ENCODE results near the gene FCRL4.

The FCRL4 gene

DNA sequence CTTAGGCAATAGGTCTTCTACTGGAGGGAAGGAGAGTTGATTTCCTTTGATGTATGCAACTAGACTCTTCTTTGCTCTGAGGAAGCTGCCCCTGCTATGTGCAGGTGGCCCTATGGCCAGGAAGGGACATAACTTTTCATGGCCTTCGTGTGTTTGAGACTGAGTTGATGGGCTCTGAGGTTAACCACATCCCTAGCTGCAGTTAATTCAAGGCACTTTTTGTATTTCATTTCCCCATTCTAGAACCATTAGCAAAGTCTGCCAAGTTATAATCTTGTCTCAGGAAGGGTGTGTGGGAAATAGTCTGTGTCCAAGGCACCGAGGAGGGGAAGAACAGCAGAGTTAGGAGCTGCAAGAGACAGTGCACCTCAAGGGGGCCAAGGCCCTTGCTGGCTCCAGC is 2.5 kb downstream of the FCRL4 start:
- DNase-seq (ENCODE audit: low read depth, low spot score): no peak
- Histone ChIP-seq H3K9me3 (ENCODE audit: control insufficient read depth, insufficient read depth, low read length) (no peaks in the 10 kb centered on the region), H3K36me3 (ENCODE audit: control insufficient read depth, insufficient read depth, low read length) (no peaks in the 10 kb centered on the region), H3K27me3 (ENCODE audit: control insufficient read depth, insufficient read depth, low read length) (no peaks in the 10 kb centered on the region; the same call in 1 of the 2 replicates), H3K27ac (ENCODE audit: low read length) (no peak overlapping the region), H3K4me3 (ENCODE audit: low read length) (no peak overlapping the region), H3K4me1 (ENCODE audit: control insufficient read depth, insufficient read depth, low read length) (no peaks in the 10 kb centered on the region)
- no CpG with 5 or more reads among the region's 2 CpGs for WGBS (ENCODE audit: insufficient coverage, insufficient read length)

GRCh38 chr1:157585984-157586383 is 11.9 kb downstream of the FCRL4 start:
- no peak overlapping the region for H3K27ac ChIP-seq (ENCODE audit: low read length)
- no CpG with 5 or more reads among the region's 4 CpGs for WGBS (ENCODE audit: insufficient coverage, insufficient read length)
- DNase-seq (ENCODE audit: low read depth, low spot score): no peak
- no peak overlapping the region for H3K4me3 ChIP-seq (ENCODE audit: low read length)
- H3K9me3 ChIP-seq (ENCODE audit: control insufficient read depth, insufficient read depth, low read length): no peaks in the 10 kb centered on the region
- H3K4me1 ChIP-seq (ENCODE audit: control insufficient read depth, insufficient read depth, low read length): no peaks in the 10 kb centered on the region
- H3K27me3 ChIP-seq (ENCODE audit: control insufficient read depth, insufficient read depth, low read length): no peaks in the 10 kb centered on the region
- H3K36me3 ChIP-seq (ENCODE audit: control insufficient read depth, insufficient read depth, low read length): no peaks in the 10 kb centered on the region

- H3K27me3 ChIP-seq (ENCODE audit: control insufficient read depth, insufficient read depth, low read length): no peaks in the 10 kb centered on the region
- H3K36me3 ChIP-seq (ENCODE audit: control insufficient read depth, insufficient read depth, low read length): no peaks in the 10 kb centered on the region
- no peaks in the 10 kb centered on the region for H3K9me3 ChIP-seq (ENCODE audit: control insufficient read depth, insufficient read depth, low read length)
- no peak overlapping the region for H3K4me3 ChIP-seq (ENCODE audit: low read length)
- no peak overlapping the region for H3K27ac ChIP-seq (ENCODE audit: low read length)
- no CpG with 5 or more reads among the region's 3 CpGs for WGBS (ENCODE audit: insufficient coverage, insufficient read length)
- no peaks in the 10 kb centered on the region for H3K4me1 ChIP-seq (ENCODE audit: control insufficient read depth, insufficient read depth, low read length)
- DNase-seq (ENCODE audit: low read depth, low spot score): no peak
These were observed 13.4 kb downstream of the FCRL4 start for GRCh38 chr1:157584503-157584902.

DNA sequence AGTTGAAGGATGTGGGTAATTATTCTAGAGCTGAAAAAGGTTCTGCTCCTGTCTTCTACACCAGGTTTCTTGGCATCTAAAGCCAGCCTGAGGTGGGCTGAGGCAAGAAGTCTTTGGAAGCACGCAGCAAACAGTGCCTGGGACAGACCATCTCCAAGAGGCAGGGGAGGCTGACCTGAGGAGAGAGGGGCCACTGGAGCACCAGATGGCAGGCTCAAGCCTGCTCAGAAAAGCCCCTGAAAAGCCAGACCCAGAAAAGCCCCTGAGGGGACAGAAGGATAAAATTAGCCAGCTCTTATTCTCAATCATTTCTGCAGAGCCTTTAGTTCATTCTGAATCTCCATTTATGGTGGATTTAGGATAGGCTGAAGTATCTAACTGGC is 17.1 kb downstream of the FCRL4 start:
- no peaks in the 10 kb centered on the region for H3K27me3 ChIP-seq (ENCODE audit: control insufficient read depth, insufficient read depth, low read length)
- H3K4me1 ChIP-seq (ENCODE audit: control insufficient read depth, insufficient read depth, low read length): no peaks in the 10 kb centered on the region
- no CpG with 5 or more reads among the region's 1 CpG for WGBS (ENCODE audit: insufficient coverage, insufficient read length)
- H3K4me3 ChIP-seq (ENCODE audit: low read length): no peak overlapping the region
- no peaks in the 10 kb centered on the region for H3K36me3 ChIP-seq (ENCODE audit: control insufficient read depth, insufficient read depth, low read length)
- no peak for DNase-seq (ENCODE audit: low read depth, low spot score)
- H3K9me3 ChIP-seq (ENCODE audit: control insufficient read depth, insufficient read depth, low read length): no peaks in the 10 kb centered on the region
- H3K27ac ChIP-seq (ENCODE audit: low read length): no peak overlapping the region

DNA sequence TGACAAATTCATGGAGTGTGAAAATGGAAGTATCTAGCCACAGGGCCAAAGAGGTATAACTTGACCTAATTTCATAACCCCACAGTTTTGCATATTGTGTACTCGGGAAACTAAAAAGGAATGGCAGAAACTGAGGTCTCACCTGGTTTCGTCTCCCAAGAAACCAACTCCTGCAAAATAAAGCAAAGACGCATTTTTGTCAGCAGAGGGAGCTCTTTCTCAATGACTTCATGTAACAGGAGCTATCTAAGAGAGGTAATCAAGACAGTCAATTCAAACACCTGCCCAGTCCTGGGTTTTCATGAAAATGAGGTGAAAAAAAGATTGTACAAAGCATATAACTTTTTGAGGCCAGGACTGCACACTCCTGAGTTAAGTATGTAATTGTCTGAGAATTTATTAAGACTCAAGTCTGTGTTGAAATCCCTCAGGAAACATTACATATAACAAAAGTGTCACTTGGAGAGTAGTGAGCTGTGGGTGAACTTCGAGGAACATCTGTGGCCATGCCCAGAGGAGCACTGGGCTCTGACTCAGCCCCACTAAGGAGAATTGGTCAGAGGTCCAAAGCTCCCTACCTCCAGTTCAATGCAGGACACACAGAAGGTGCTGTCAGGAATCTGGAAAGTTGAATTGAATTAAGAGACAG is 17.6 kb downstream of the FCRL4 start:
- H3K27me3 ChIP-seq (ENCODE audit: control insufficient read depth, insufficient read depth, low read length): no peaks in the 10 kb centered on the region
- no peak overlapping the region for H3K27ac ChIP-seq (ENCODE audit: low read length)
- no peaks in the 10 kb centered on the region for H3K9me3 ChIP-seq (ENCODE audit: control insufficient read depth, insufficient read depth, low read length)
- H3K4me1 ChIP-seq (ENCODE audit: control insufficient read depth, insufficient read depth, low read length): no peaks in the 10 kb centered on the region
- no CpG with 5 or more reads among the region's 4 CpGs for WGBS (ENCODE audit: insufficient coverage, insufficient read length)
- no peak overlapping the region for H3K4me3 ChIP-seq (ENCODE audit: low read length)
- H3K36me3 ChIP-seq (ENCODE audit: control insufficient read depth, insufficient read depth, low read length): no peaks in the 10 kb centered on the region
- peak; percentile 63 for DNase-seq (ENCODE audit: low read depth, low spot score)

DNA sequence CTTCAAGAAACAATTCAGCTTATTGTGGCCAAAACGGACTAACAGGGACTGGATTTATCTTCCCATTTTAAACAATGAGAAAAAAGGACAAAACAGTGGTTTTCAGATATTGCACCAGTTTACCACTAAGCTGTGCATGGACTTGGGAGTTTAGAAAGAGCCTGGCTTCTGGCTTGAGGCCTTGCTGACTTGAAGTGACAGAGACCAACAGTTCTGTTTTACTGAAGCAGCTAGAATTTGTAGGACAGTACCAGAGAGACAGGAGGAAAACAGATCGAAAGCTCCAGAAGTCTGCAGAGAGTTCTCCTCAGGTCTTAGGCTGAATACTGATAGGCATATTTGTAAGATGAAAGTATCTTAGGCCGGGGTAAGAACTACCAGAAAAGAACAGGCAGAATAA is 20.5 kb downstream of the FCRL4 start:
- WGBS (ENCODE audit: insufficient coverage, insufficient read length): no CpG with 5 or more reads among the region's 3 CpGs
- no peaks in the 10 kb centered on the region for H3K4me1 ChIP-seq (ENCODE audit: control insufficient read depth, insufficient read depth, low read length)

GRCh38 chr1:157575744-157576143 is 22.1 kb downstream of the FCRL4 start:
- Histone ChIP-seq H3K4me3 (ENCODE audit: low read length) (no peak overlapping the region), H3K9me3 (ENCODE audit: control insufficient read depth, insufficient read depth, low read length) (no peaks in the 10 kb centered on the region), H3K4me1 (ENCODE audit: control insufficient read depth, insufficient read depth, low read length) (no peaks in the 10 kb centered on the region), H3K27me3 (ENCODE audit: control insufficient read depth, insufficient read depth, low read length) (no peaks in the 10 kb centered on the region), H3K27ac (ENCODE audit: low read length) (no peak overlapping the region), H3K36me3 (ENCODE audit: control insufficient read depth, insufficient read depth, low read length) (no peaks in the 10 kb centered on the region)
- DNase-seq (ENCODE audit: low read depth, low spot score): no peak
- WGBS (ENCODE audit: insufficient coverage, insufficient read length): no CpG with 5 or more reads among the region's 2 CpGs

More for the DNA sequence above, 20.5 kb downstream of the FCRL4 start:
- H3K9me3 ChIP-seq (ENCODE audit: control insufficient read depth, insufficient read depth, low read length): no peaks in the 10 kb centered on the region
- H3K4me3 ChIP-seq (ENCODE audit: low read length): no peak overlapping the region
- no peaks in the 10 kb centered on the region for H3K36me3 ChIP-seq (ENCODE audit: control insufficient read depth, insufficient read depth, low read length)
- no peaks in the 10 kb centered on the region for H3K27me3 ChIP-seq (ENCODE audit: control insufficient read depth, insufficient read depth, low read length)
- H3K27ac ChIP-seq (ENCODE audit: low read length): no peak overlapping the region
- no peak for DNase-seq (ENCODE audit: low read depth, low spot score)

- H3K27ac ChIP-seq (ENCODE audit: low read length): no peak overlapping the region
- no peaks in the 10 kb centered on the region for H3K36me3 ChIP-seq (ENCODE audit: control insufficient read depth, insufficient read depth, low read length)
- H3K4me3 ChIP-seq (ENCODE audit: low read length): no peak overlapping the region
- H3K9me3 ChIP-seq (ENCODE audit: control insufficient read depth, insufficient read depth, low read length): no peaks in the 10 kb centered on the region
- no peak for DNase-seq (ENCODE audit: low read depth, low spot score)
- no peaks in the 10 kb centered on the region; the same call in 1 of the 2 replicates for H3K4me1 ChIP-seq (ENCODE audit: control insufficient read depth, insufficient read depth, low read length)
- no peaks in the 10 kb centered on the region for H3K27me3 ChIP-seq (ENCODE audit: control insufficient read depth, insufficient read depth, low read length)
- WGBS (ENCODE audit: insufficient coverage, insufficient read length): no CpG with 5 or more reads among the region's 1 CpG
These were observed 23.0 kb downstream of the FCRL4 start for GRCh38 chr1:157574836-157575235.

DNA sequence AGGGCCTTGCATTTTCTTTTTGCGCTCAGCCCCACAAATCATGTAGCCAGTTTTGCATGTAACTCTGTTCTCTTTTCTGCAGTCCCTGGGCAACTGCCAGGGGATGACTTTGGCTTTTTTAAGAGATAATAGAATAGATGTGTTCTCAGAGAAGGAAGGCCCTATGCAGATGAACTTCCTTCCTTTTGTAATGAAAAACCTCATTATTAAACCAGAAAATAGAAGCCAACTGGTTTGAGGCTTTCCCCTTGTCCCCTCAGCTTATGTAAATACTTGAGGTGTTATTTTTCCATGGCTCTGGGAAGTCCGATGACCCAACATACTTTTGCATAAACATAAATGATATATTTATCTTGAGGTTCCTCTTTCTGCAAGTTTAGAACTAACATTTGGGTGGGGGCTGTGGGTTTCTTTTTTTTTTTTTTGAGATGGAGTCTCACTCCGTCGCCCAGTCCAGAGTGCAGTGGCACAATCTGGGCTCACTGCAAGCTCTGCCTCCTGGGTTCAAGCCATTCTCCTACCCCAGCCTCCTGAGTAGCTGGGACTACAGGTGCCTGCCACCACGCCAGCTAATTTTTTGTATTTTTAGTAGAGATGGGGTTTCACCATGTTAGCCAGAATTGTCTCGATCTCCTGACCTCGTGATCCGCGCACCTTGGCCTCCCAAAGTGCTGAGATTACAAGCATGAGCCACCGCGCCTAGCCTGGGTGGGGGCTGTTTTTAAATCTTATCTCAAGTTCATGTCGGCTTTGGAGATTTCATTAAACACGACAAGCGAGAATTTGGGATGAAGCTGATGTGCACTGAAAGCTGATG is 31.2 kb downstream of the FCRL4 start:
- no peak for DNase-seq (ENCODE audit: low read depth, low spot score)
- Histone ChIP-seq H3K27ac (ENCODE audit: low read length) (no peak overlapping the region), H3K4me3 (ENCODE audit: low read length) (no peak overlapping the region), H3K36me3 (ENCODE audit: control insufficient read depth, insufficient read depth, low read length) (no peaks in the 10 kb centered on the region), H3K9me3 (ENCODE audit: control insufficient read depth, insufficient read depth, low read length) (no peaks in the 10 kb centered on the region), H3K27me3 (ENCODE audit: control insufficient read depth, insufficient read depth, low read length) (no peaks in the 10 kb centered on the region), H3K4me1 (ENCODE audit: control insufficient read depth, insufficient read depth, low read length) (peaks cover 2% of the 10 kb centered on the region; the same call in 1 of the 2 replicates)
- WGBS (ENCODE audit: insufficient coverage, insufficient read length): no CpG with 5 or more reads among the region's 14 CpGs

- H3K4me3 ChIP-seq (ENCODE audit: low read length): no peak overlapping the region
- no peaks in the 10 kb centered on the region for H3K36me3 ChIP-seq (ENCODE audit: control insufficient read depth, insufficient read depth, low read length)
- no peaks in the 10 kb centered on the region for H3K9me3 ChIP-seq (ENCODE audit: control insufficient read depth, insufficient read depth, low read length)
- no peaks in the 10 kb centered on the region for H3K27me3 ChIP-seq (ENCODE audit: control insufficient read depth, insufficient read depth, low read length)
- WGBS (ENCODE audit: insufficient coverage, insufficient read length): no CpG with 5 or more reads among the region's 2 CpGs
- peaks cover 2% of the 10 kb centered on the region; the same call in 1 of the 2 replicates for H3K4me1 ChIP-seq (ENCODE audit: control insufficient read depth, insufficient read depth, low read length)
- H3K27ac ChIP-seq (ENCODE audit: low read length): no peak overlapping the region
- DNase-seq (ENCODE audit: low read depth, low spot score): no peak
These were observed 35.4 kb downstream of the FCRL4 start for GRCh38 chr1:157562515-157562914.

Data from iPS DF 6.9 (cell line).